DOHH2 (cell line): ENCODE measurements around the gene IST1.

ENCODE experiments used
- H3F3A ChIP-seq: fragments of 200-600 bp; sonication (generic), shearing (Covaris generic); 2 replicates; pipeline ENCODE4 v1.6.0; 2016; ENCODE audit warnings: antibody characterized with exemption, mild to moderate bottlenecking; ENCODE audit not compliant: control insufficient read depth, insufficient read depth
- H3K27ac ChIP-seq: fragments of 200-600 bp; sonication (generic); 2 replicates; pipeline ENCODE4 v1.5.1; 2014; ENCODE audit warnings: low read depth, mild to moderate bottlenecking, low read length, moderate library complexity
- H3K27me3 ChIP-seq: fragments of 200-600 bp; sonication (generic); 2 replicates; pipeline ENCODE4 v1.6.1; 2014; ENCODE audit warnings: mild to moderate bottlenecking, low read length, mixed read lengths; ENCODE audit not compliant: control insufficient read depth
- H3K36me3 ChIP-seq: fragments of 200-600 bp; sonication (generic); 2 replicates; pipeline ENCODE4 v1.6.1; 2014; ENCODE audit warnings: mild to moderate bottlenecking, low read length, moderate library complexity, mixed read lengths; ENCODE audit not compliant: control insufficient read depth
- H3K4me1 ChIP-seq: fragments of 200-600 bp; sonication (generic); 2 replicates; pipeline ENCODE4 v1.6.1; 2014; ENCODE audit warnings: mild to moderate bottlenecking, low read length, mixed read lengths; ENCODE audit not compliant: control insufficient read depth
- H3K4me2 ChIP-seq: fragments of 200-600 bp; sonication (generic); 2 replicates; pipeline ENCODE4 v1.6.0; 2014; ENCODE audit warnings: mild to moderate bottlenecking, low read length, moderate library complexity
- H3K4me3 ChIP-seq: fragments of 200-600 bp; sonication (generic); 2 replicates; pipeline ENCODE4 v1.5.1; 2014; ENCODE audit warnings: mild to moderate bottlenecking, low read length, mixed read lengths
- H3K79me2 ChIP-seq: fragments of 200-600 bp; sonication (generic); 2 replicates; pipeline ENCODE4 v1.6.1; 2014; ENCODE audit warnings: mild to moderate bottlenecking, low read length, mixed read lengths; ENCODE audit not compliant: control insufficient read depth
- H3K9me2 ChIP-seq: fragments of 200-600 bp; sonication (generic); replicated peaks from 2 replicates; pipeline ENCODE4 v1.6.1; 2014; ENCODE audit warnings: mild to moderate bottlenecking, low read length, mixed read lengths; ENCODE audit not compliant: control insufficient read depth
- H3K9me3 ChIP-seq: fragments of 200-600 bp; sonication (generic); 2 replicates; pipeline ENCODE4 v1.6.1; 2014; ENCODE audit warnings: antibody characterized with exemption, low read length, mixed read lengths; ENCODE audit not compliant: control insufficient read depth, insufficient read depth
- H4K20me1 ChIP-seq: fragments of 200-600 bp; sonication (generic); 2 replicates; pipeline ENCODE4 v1.6.0; 2014; ENCODE audit warnings: low read depth, mild to moderate bottlenecking, antibody characterized with exemption, low read length, moderate library complexity; ENCODE audit not compliant: control insufficient read depth, insufficient read depth
- EZH2phosphoT487 ChIP-seq: fragments of 200-600 bp; sonication (generic); IDR thresholded peaks from 2 replicates; pipeline ENCODE4 v1.6.1; 2017; ENCODE audit warnings: borderline replicate concordance, mild to moderate bottlenecking, antibody characterized with exemption, low read length, moderate library complexity, mixed read lengths
- TF ChIP-seq, protein P1 (sequence below): fragments of 200-600 bp; sonication (generic); IDR thresholded peaks from one replicate; pipeline ENCODE4 v1.5.1; 2014; ENCODE audit warnings: antibody characterized with exemption, mild to moderate bottlenecking, low read depth, low read length; ENCODE audit not compliant: poor library complexity, severe bottlenecking

The IST1 gene

DNA sequence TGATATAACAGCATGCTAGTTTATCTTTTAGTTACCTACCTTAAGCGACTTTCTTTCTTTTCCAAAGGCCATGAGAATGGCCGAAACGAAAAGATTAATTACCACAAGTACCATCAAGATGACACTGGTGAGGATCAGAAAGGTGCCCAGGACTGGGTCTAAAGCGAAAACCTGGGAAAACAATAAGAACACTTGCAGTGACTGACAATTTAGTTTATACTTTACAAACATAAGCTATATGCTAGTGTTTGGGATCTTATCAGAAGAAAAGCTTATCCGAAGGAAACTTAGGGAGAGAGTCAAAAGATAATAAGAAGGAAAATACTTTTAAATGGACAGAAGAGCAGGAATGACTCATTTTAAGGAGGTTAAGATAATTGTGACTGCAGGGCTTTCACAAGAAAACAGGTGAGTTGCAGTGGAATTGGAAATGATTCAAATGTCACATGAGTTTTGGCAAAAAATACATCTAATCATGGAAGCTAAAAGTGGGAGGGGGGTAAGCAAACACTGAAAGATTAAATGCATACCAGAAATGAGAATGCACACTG, 34.8 kb downstream of the IST1 start:
- TF ChIP-seq, protein P1, sequence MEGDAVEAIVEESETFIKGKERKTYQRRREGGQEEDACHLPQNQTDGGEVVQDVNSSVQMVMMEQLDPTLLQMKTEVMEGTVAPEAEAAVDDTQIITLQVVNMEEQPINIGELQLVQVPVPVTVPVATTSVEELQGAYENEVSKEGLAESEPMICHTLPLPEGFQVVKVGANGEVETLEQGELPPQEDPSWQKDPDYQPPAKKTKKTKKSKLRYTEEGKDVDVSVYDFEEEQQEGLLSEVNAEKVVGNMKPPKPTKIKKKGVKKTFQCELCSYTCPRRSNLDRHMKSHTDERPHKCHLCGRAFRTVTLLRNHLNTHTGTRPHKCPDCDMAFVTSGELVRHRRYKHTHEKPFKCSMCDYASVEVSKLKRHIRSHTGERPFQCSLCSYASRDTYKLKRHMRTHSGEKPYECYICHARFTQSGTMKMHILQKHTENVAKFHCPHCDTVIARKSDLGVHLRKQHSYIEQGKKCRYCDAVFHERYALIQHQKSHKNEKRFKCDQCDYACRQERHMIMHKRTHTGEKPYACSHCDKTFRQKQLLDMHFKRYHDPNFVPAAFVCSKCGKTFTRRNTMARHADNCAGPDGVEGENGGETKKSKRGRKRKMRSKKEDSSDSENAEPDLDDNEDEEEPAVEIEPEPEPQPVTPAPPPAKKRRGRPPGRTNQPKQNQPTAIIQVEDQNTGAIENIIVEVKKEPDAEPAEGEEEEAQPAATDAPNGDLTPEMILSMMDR: no peak
- TF ChIP-seq EZH2phosphoT487: no peak
- Histone ChIP-seq H3F3A (peaks cover 3% of the 10 kb centered on the region; the same call in 1 of the 2 replicates), H3K9me2 (no peaks in the 10 kb centered on the region), H4K20me1 (peaks cover 10% of the 10 kb centered on the region; the same call in 1 of the 2 replicates), H3K27ac (no peak overlapping the region), H3K36me3 (peaks cover 78% of the 10 kb centered on the region), H3K4me3 (no peak overlapping the region), H3K4me1 (peaks cover 41% of the 10 kb centered on the region), H3K4me2 (no peak overlapping the region), H3K79me2 (peaks cover 22% of the 10 kb centered on the region), H3K27me3 (no peaks in the 10 kb centered on the region), H3K9me3 (no peaks in the 10 kb centered on the region)

DNA sequence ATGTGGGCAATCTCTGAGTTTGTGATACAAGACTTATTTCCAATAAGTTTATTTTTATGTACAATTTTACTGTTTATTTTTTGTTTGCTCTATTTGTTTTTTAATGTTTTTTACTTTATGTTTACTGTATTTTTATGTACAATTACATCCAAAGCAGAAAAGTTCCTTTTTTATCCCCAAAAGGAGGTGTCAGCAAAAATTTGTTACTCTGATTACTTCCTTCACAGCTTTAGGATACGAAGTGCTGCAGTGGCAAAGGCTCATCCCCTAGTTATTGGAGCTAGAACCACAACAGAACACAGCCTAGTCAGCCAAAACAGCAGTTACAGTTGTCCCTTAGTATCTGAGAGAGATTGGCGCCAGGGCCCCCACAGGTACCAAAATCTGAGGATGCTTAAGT, 35.7 kb downstream of the IST1 start:
- no peaks in the 10 kb centered on the region for H3K9me3 ChIP-seq
- peaks cover 47% of the 10 kb centered on the region for H3K4me1 ChIP-seq
- peaks cover 10% of the 10 kb centered on the region; the same call in 1 of the 2 replicates for H4K20me1 ChIP-seq
- H3K27ac ChIP-seq: no peak overlapping the region
- peaks cover 5% of the 10 kb centered on the region for H3F3A ChIP-seq
- TF ChIP-seq, protein P1: no peak
- TF ChIP-seq EZH2phosphoT487: no peak
- H3K36me3 ChIP-seq: peaks cover 73% of the 10 kb centered on the region
- no peaks in the 10 kb centered on the region for H3K27me3 ChIP-seq
- no peak overlapping the region for H3K4me3 ChIP-seq
- peaks cover 22% of the 10 kb centered on the region for H3K79me2 ChIP-seq
- H3K4me2 ChIP-seq: no peak overlapping the region
- H3K9me2 ChIP-seq: no peaks in the 10 kb centered on the region

DNA sequence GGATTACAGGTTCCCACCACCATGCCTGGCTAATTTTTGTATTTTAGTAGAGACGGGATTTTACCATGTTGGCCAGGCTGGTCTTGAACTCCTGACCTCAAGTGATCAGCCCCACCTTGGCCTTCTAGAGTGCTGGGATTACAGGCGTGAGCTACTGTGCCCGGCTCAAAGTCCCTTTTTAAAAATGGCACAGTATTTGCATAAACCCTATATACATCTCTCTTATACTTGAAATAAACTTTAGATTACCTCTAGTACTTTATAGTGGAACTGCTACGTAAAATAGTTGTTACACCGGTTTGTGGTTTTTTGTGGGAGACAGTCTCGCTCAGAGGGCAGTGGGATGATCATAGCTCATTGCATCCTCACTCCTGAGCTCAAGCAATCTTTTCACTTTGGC, 36.3 kb downstream of the IST1 start:
- no peak overlapping the region for H3K27ac ChIP-seq
- H3K79me2 ChIP-seq: peaks cover 22% of the 10 kb centered on the region
- H3K4me1 ChIP-seq: peaks cover 47% of the 10 kb centered on the region
- H3K9me2 ChIP-seq: no peaks in the 10 kb centered on the region
- H4K20me1 ChIP-seq: peaks cover 10% of the 10 kb centered on the region; the same call in 1 of the 2 replicates
- H3K36me3 ChIP-seq: peaks cover 69% of the 10 kb centered on the region
- H3K9me3 ChIP-seq: no peaks in the 10 kb centered on the region
- TF ChIP-seq EZH2phosphoT487: no peak
- TF ChIP-seq, protein P1: no peak
- H3F3A ChIP-seq: peaks cover 5% of the 10 kb centered on the region
- H3K27me3 ChIP-seq: no peaks in the 10 kb centered on the region
- no peak overlapping the region for H3K4me2 ChIP-seq
- no peak overlapping the region for H3K4me3 ChIP-seq
